HG02840 (cell line): ENCODE measurements around the gene NCOA7.

Experiments
- ATAC-seq: cut with Tn5 transposase; IDR thresholded peaks from one replicate; pipeline ENCODE4 v1.9.1; 2021; ENCODE audit warnings: mild to moderate bottlenecking, moderate library complexity, moderate number of reproducible peaks; ENCODE audit not compliant: unreplicated experiment, low FRiP score

The NCOA7 gene

GRCh38 chr6:125808591-125808990 lies 17.8 kb downstream of the NCOA7 start:
- no peak for ATAC-seq

GRCh38 chr6:125809570-125810170 lies 18.9 kb downstream of the NCOA7 start:
- no peak for ATAC-seq

- no peak for ATAC-seq
Observed at GRCh38 chr6:125810445-125810844, 19.7 kb downstream of the NCOA7 start.

- no peak for ATAC-seq
Observed at GRCh38 chr6:125811259-125811658, 20.5 kb downstream of the NCOA7 start.

- ATAC-seq = no peak
Observed at GRCh38 chr6:125812394-125813292, 21.9 kb downstream of the NCOA7 start.

GRCh38 chr6:125814481-125814880 lies 23.7 kb downstream of the NCOA7 start:
- no peak for ATAC-seq

GRCh38 chr6:125815080-125815910 lies 24.5 kb downstream of the NCOA7 start:
- no peak for ATAC-seq

- ATAC-seq = no peak
Observed at GRCh38 chr6:125816828-125817280, 26.1 kb downstream of the NCOA7 start.

- ATAC-seq = no peak
Observed at GRCh38 chr6:125818225-125818657, 27.5 kb downstream of the NCOA7 start.

- ATAC-seq = no peak
Observed at GRCh38 chr6:125818772-125819260, 28.1 kb downstream of the NCOA7 start.

- no peak for ATAC-seq
Observed at GRCh38 chr6:125819535-125820326, 29.0 kb downstream of the NCOA7 start.

GRCh38 chr6:125821825-125822281 lies 31.1 kb downstream of the NCOA7 start:
- no peak for ATAC-seq

GRCh38 chr6:125823180-125823579 lies 32.4 kb downstream of the NCOA7 start:
- ATAC-seq = no peak

- no peak for ATAC-seq
Observed at GRCh38 chr6:125824946-125825771, 34.4 kb downstream of the NCOA7 start.

- no peak for ATAC-seq
Observed at GRCh38 chr6:125826695-125827463, 36.1 kb downstream of the NCOA7 start.

- no peak for ATAC-seq
Observed at GRCh38 chr6:125827788-125828320, 37.1 kb downstream of the NCOA7 start.

- no peak for ATAC-seq
Observed at GRCh38 chr6:125828476-125829039, 37.8 kb downstream of the NCOA7 start.

GRCh38 chr6:125829433-125829832 lies 38.7 kb downstream of the NCOA7 start:
- no peak for ATAC-seq
